ENCODE data around the gene TMCO2. TPM values are rescaled to one million over a fixed set of nuclear protein-coding genes. Genes with fewer than 3 reads are reported as not detected.
A peak's percentile ranks its signal among the peaks of the same experiment; 100 is the strongest.

Gene TMCO2
- total RNA-seq, 3 donors from 2014 or later, result not detected

DNA sequence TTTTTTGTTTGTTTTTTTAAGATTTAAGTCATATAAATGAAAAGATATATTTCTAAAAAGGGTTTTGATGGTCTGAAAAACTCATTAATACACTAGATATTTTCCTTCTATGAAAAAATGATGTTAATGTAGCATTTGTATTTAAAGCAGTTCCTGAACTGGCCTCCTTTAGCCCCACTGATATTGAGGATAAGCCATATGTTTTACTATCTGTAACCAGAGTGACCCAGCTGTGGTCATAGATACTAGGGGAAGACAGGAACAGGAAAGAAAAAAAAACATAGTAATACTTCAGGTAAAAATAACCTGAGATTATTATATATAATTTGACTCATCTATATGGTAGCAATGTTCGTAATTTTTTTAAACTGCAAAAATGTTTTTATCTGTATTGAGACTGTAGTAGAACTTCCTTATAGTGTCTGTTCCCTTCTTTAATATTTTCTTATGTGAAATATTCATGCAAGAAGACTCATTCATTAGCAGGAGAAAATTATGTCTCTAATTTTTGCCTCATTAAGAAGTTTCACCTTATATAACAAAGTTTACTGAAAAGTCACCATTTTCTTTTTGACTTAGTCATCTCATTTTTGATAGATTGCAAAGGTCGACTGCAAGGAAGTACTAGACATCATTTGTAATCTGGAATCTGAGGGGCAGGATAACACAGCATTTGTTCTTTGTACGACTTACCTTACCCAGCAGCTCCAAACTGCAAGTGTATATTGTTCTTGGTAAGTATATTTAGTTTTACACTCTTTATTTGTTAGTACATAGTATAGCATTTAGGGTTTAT, 25.6 kb upstream of the TMCO2 start:
- Histone ChIP-seq H3K36me3 (ENCODE audit: low read depth) (no peaks in the 10 kb centered on the region), H3K4me3 (no peak overlapping the region), H3K4me1 (ENCODE audit: low read depth) (no peaks in the 10 kb centered on the region), H3K9me3 (no peaks in the 10 kb centered on the region)
- ATAC-seq (no peak), DNase-seq (no peak)
- intact Hi-C loops (cut with DNase I, micrococcal nuclease), result no loop called here
- TF ChIP-seq, protein P1, sequence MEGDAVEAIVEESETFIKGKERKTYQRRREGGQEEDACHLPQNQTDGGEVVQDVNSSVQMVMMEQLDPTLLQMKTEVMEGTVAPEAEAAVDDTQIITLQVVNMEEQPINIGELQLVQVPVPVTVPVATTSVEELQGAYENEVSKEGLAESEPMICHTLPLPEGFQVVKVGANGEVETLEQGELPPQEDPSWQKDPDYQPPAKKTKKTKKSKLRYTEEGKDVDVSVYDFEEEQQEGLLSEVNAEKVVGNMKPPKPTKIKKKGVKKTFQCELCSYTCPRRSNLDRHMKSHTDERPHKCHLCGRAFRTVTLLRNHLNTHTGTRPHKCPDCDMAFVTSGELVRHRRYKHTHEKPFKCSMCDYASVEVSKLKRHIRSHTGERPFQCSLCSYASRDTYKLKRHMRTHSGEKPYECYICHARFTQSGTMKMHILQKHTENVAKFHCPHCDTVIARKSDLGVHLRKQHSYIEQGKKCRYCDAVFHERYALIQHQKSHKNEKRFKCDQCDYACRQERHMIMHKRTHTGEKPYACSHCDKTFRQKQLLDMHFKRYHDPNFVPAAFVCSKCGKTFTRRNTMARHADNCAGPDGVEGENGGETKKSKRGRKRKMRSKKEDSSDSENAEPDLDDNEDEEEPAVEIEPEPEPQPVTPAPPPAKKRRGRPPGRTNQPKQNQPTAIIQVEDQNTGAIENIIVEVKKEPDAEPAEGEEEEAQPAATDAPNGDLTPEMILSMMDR (IDR thresholded peaks at IDR 0.05), result no peak

DNA sequence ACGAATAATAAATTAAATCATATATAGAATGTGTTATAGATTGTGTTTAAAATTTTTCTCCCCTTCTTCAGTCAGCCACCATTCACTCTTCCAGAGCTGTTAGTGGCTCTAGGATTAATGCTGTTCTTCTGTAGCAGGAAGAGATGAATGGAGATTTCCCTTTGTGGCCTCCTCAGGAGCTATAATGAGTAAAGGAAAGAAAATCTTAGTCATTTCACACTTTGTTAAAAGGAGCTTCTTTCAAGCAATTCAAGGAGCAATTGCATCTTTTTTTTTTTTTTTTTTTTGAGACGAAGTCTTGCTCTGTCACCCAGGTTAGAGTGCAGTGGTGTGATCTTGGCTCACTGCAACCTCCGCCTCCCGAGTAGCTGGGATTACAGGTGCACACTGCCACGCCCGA, 23.7 kb upstream of the TMCO2 start:
- no peaks in the 10 kb centered on the region for H3K36me3 ChIP-seq (ENCODE audit: low read depth)
- intact Hi-C loops (cut with DNase I, micrococcal nuclease), result no loop called here
- H3K9me3 ChIP-seq, result no peaks in the 10 kb centered on the region
- ATAC-seq, result no peak
- no peaks in the 10 kb centered on the region for H3K4me1 ChIP-seq (ENCODE audit: low read depth)
- DNase-seq, result no peak
- H3K4me3 ChIP-seq, result no peak overlapping the region
- TF ChIP-seq, protein P1 (IDR thresholded peaks at IDR 0.05), result no peak

DNA sequence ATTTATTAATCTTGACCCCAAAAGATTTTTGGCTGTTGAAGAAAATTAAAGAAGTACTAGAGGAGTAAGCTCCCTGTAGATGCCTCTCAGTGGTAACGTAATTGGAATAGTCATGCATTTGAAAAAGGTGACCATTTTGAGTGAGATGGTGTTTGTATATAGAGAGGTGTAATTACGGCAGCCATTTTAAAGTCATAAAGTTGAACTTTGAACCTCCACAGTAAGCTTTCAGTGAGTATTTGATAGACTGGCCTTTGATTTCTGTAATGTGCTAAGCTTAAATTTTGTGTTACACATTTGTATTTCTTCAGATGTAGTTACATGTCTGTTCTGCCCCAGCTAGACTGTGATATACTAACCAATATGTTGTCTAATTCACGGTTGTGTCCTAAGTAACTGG, 21.5 kb upstream of the TMCO2 start:
- Histone ChIP-seq H3K4me3 (no peak overlapping the region), H3K4me1 (ENCODE audit: low read depth) (no peaks in the 10 kb centered on the region), H3K9me3 (no peaks in the 10 kb centered on the region), H3K36me3 (ENCODE audit: low read depth) (no peaks in the 10 kb centered on the region)
- ATAC-seq (peak; percentile 96), DNase-seq (no peak)
- TF ChIP-seq, protein P1 (IDR thresholded peaks at IDR 0.05), result no peak
- intact Hi-C loops (cut with DNase I, micrococcal nuclease), result no loop called here

DNA sequence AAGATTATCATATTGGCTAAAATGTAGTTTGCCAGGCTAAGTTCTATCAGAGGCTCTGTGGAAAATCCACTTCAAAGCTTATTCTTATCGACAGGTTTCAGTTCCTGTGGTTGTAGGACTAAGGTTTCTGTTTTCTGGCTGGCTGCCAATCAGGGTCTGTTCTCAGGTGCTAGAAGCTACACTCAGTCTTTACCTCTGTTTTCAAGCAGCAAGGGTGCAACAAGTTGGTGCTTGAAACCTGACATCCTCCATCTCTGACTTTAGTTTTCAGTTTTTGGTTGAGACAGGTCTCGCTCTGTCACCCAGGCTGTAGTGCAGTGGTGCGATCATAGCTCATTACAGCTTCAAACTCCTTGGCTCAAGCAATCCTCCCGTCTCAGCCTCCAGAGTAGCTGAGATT, 15.3 kb upstream of the TMCO2 start:
- H3K4me3 ChIP-seq, result no peak overlapping the region
- H3K4me1 ChIP-seq (ENCODE audit: low read depth), result no peaks in the 10 kb centered on the region
- intact Hi-C loops (cut with DNase I, micrococcal nuclease), result no loop called here
- no peaks in the 10 kb centered on the region for H3K9me3 ChIP-seq
- H3K36me3 ChIP-seq (ENCODE audit: low read depth), result no peaks in the 10 kb centered on the region
- TF ChIP-seq, protein P1 (IDR thresholded peaks at IDR 0.05), result no peak
- ATAC-seq (no peak), DNase-seq (no peak)

DNA sequence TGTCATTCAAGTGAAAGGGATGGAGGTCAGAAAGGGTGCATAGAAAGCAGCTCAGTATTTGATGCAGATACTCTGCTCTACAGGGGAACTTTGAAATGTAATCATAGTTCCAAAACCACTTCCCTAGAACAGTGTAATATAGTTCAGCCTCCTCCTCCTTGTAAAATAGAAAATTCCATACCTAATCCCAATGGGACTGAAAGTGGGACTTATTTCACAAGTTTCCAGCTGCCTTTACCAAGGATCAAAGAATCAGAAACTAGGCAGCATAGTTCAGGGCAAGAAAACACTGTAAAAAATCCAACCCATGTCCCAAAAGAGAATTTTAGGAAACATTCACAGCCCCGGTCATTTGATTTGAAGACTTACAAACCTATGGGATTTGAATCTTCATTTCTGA, 8.1 kb upstream of the TMCO2 start:
- Histone ChIP-seq H3K4me1 (ENCODE audit: low read depth) (no peaks in the 10 kb centered on the region), H3K9me3 (no peaks in the 10 kb centered on the region), H3K4me3 (no peak overlapping the region), H3K36me3 (ENCODE audit: low read depth) (no peaks in the 10 kb centered on the region)
- DNase-seq, result no peak
- ATAC-seq, result no peak
- TF ChIP-seq, protein P1 (IDR thresholded peaks at IDR 0.05), result no peak
- intact Hi-C loops (cut with DNase I, micrococcal nuclease), result no loop called here

Measured in mucosa of descending colon (tissue), 3 donors.